Measurements from ENCODE around the gene LRP2. TPM values are rescaled to one million over a fixed set of nuclear protein-coding genes. Genes with fewer than 3 reads are reported as not detected.

LRP2 gene
- total RNA-seq, 4 donors from 2014 or later, result 0.08 to 0.96 (median 0.20) TPM

- DNase-seq (ENCODE audit: low spot score in 2 of 2), result no peak
- Histone ChIP-seq H3K9me3 (no peaks in the 10 kb centered on the region), H3K27ac (no peak overlapping the region), H3K4me1 (peaks cover 46% of the 10 kb centered on the region), H3K27me3 (peaks cover 57% of the 10 kb centered on the region), H3K4me3 (peak overlapping the region; percentile 63), H3K36me3 (no peaks in the 10 kb centered on the region)
- WGBS, result 10% methylated on average over 20 of the region's 20 CpGs
- TF ChIP-seq CTCF (IDR thresholded peaks at IDR 0.05) (no peak), EP300 (IDR thresholded peaks at IDR 0.05) (no peak), POLR2A (IDR thresholded peaks at IDR 0.05) (no peak), POLR2AphosphoS5 (IDR thresholded peaks at IDR 0.05) (no peak)
Observed at GRCh38 chr2:169360984-169361705, 1.2 kb downstream of the LRP2 start.

- H3K9me3 ChIP-seq, result no peaks in the 10 kb centered on the region
- 71% methylated on average over 2 of the region's 2 CpGs for WGBS
- peaks cover 22% of the 10 kb centered on the region for H3K4me1 ChIP-seq
- no peak for TF ChIP-seq POLR2A (IDR thresholded peaks at IDR 0.05)
- TF ChIP-seq EP300 (IDR thresholded peaks at IDR 0.05), result no peak
- no peak for TF ChIP-seq POLR2AphosphoS5 (IDR thresholded peaks at IDR 0.05)
- TF ChIP-seq CTCF (IDR thresholded peaks at IDR 0.05), result no peak
- H3K36me3 ChIP-seq, result no peaks in the 10 kb centered on the region
- no peak for DNase-seq (ENCODE audit: low spot score in 2 of 2)
- peaks cover 43% of the 10 kb centered on the region for H3K27me3 ChIP-seq
- H3K27ac ChIP-seq, result no peak overlapping the region
- H3K4me3 ChIP-seq, result no peak overlapping the region
Observed at GRCh38 chr2:169358016-169358415, 4.3 kb downstream of the LRP2 start.

GRCh38 chr2:169354244-169354643, 8.1 kb downstream of the LRP2 start:
- no peak for DNase-seq (ENCODE audit: low spot score in 2 of 2)
- H3K27me3 ChIP-seq, result peaks cover 16% of the 10 kb centered on the region
- no peak overlapping the region for H3K27ac ChIP-seq
- 77% methylated on average over 2 of the region's 2 CpGs for WGBS
- TF ChIP-seq POLR2AphosphoS5 (IDR thresholded peaks at IDR 0.05), result no peak
- TF ChIP-seq EP300 (IDR thresholded peaks at IDR 0.05), result no peak
- no peaks in the 10 kb centered on the region for H3K9me3 ChIP-seq
- H3K4me1 ChIP-seq, result no peaks in the 10 kb centered on the region
- no peaks in the 10 kb centered on the region for H3K36me3 ChIP-seq
- no peak overlapping the region for H3K4me3 ChIP-seq

- peaks cover 4% of the 10 kb centered on the region for H3K27me3 ChIP-seq
- TF ChIP-seq POLR2AphosphoS5 (IDR thresholded peaks at IDR 0.05), result no peak
- no peak for TF ChIP-seq CTCF (IDR thresholded peaks at IDR 0.05)
- TF ChIP-seq POLR2A (IDR thresholded peaks at IDR 0.05), result no peak
- TF ChIP-seq EP300 (IDR thresholded peaks at IDR 0.05), result no peak
- no peak overlapping the region for H3K4me3 ChIP-seq
- H3K9me3 ChIP-seq, result no peaks in the 10 kb centered on the region
- H3K36me3 ChIP-seq, result no peaks in the 10 kb centered on the region
- WGBS, result 83% methylated on average over 4 of the region's 4 CpGs
- H3K4me1 ChIP-seq, result no peaks in the 10 kb centered on the region
- DNase-seq (ENCODE audit: low spot score in 2 of 2), result no peak
- no peak overlapping the region for H3K27ac ChIP-seq
Observed at GRCh38 chr2:169351725-169352124, 10.6 kb downstream of the LRP2 start.

GRCh38 chr2:169349535-169349934, 12.8 kb downstream of the LRP2 start:
- Histone ChIP-seq H3K9me3 (no peaks in the 10 kb centered on the region), H3K4me3 (no peak overlapping the region), H3K36me3 (no peaks in the 10 kb centered on the region), H3K4me1 (no peaks in the 10 kb centered on the region), H3K27me3 (no peaks in the 10 kb centered on the region), H3K27ac (no peak overlapping the region)
- 81% methylated on average over 2 of the region's 2 CpGs for WGBS
- no peak for DNase-seq (ENCODE audit: low spot score in 2 of 2)
- TF ChIP-seq POLR2AphosphoS5 (IDR thresholded peaks at IDR 0.05) (no peak), CTCF (IDR thresholded peaks at IDR 0.05) (no peak), EP300 (IDR thresholded peaks at IDR 0.05) (no peak), POLR2A (IDR thresholded peaks at IDR 0.05) (no peak)

Data from suprapubic skin (tissue), 4 donors.